Measurements from ENCODE around the gene TPD52L2.

TPD52L2 gene

GRCh38 chr20:63864978-63865640 is at the start of gene TPD52L2:
Gene TPD52L2, plus strand, starts transcription at chr20:63865270. Its CDS starts 96 bp downstream, at chr20:63865366.
- peak; percentile 99 for DNase-seq

GRCh38 chr20:63815615-63816253 is 49.3 kb upstream of the TPD52L2 start:
- no peak for DNase-seq

GRCh38 chr20:63819224-63819921 is 45.7 kb upstream of the TPD52L2 start:
- DNase-seq: no peak

- DNase-seq: no peak
Measured at GRCh38 chr20:63821811-63822210, 43.3 kb upstream of the TPD52L2 start.

- no peak for DNase-seq
Measured at GRCh38 chr20:63822276-63822696, 42.8 kb upstream of the TPD52L2 start.

- no peak for DNase-seq
Measured at GRCh38 chr20:63823691-63824311, 41.3 kb upstream of the TPD52L2 start.

- DNase-seq: no peak
Measured at GRCh38 chr20:63825331-63826118, 39.5 kb upstream of the TPD52L2 start.

- no peak for DNase-seq
Measured at GRCh38 chr20:63826753-63827152, 38.3 kb upstream of the TPD52L2 start.

- DNase-seq: no peak
Measured at GRCh38 chr20:63828124-63828523, 36.9 kb upstream of the TPD52L2 start.

GRCh38 chr20:63828545-63828944 is 36.5 kb upstream of the TPD52L2 start:
- no peak for DNase-seq

GRCh38 chr20:63828951-63829350 is 36.1 kb upstream of the TPD52L2 start:
- no peak for DNase-seq

- no peak for DNase-seq
Measured at GRCh38 chr20:63829603-63829944, 35.5 kb upstream of the TPD52L2 start.

- no peak for DNase-seq
Measured at GRCh38 chr20:63829945-63830835, 34.9 kb upstream of the TPD52L2 start.

GRCh38 chr20:63830841-63831588 is 34.1 kb upstream of the TPD52L2 start, which contains the start of gene ZBTB46:
Gene ZBTB46, minus strand, starts transcription at chr20:63831264. Its CDS starts 40,507 bp downstream, at chr20:63790757.
- DNase-seq: no peak

- DNase-seq: no peak
Measured at GRCh38 chr20:63831646-63831992, 33.5 kb upstream of the TPD52L2 start.

GRCh38 chr20:63831993-63832686 is 32.9 kb upstream of the TPD52L2 start:
- DNase-seq: no peak

- no peak for DNase-seq
Measured at GRCh38 chr20:63833776-63834490, 31.1 kb upstream of the TPD52L2 start.

- DNase-seq: no peak
Measured at GRCh38 chr20:63834491-63834880, 30.6 kb upstream of the TPD52L2 start.

GRCh38 chr20:63835021-63835858 is 29.8 kb upstream of the TPD52L2 start:
- no peak for DNase-seq
